Skeletal muscle cell (primary cell): ENCODE data around the gene IMPACT.
A peak's percentile ranks its signal among the peaks of the same experiment; 100 is the strongest.

Source experiments
- DNase-seq: peaks from one replicate; pipeline ENCODE4 v3.0.0-alpha.2; 2010; ENCODE audit warnings: low read depth
- H3K4me3 ChIP-seq: 2 replicates; pipeline ENCODE4 v1.5.1; 2011; ENCODE audit warnings: low read depth, mild to moderate bottlenecking, control low read depth, low read length, moderate library complexity

The IMPACT gene

DNA sequence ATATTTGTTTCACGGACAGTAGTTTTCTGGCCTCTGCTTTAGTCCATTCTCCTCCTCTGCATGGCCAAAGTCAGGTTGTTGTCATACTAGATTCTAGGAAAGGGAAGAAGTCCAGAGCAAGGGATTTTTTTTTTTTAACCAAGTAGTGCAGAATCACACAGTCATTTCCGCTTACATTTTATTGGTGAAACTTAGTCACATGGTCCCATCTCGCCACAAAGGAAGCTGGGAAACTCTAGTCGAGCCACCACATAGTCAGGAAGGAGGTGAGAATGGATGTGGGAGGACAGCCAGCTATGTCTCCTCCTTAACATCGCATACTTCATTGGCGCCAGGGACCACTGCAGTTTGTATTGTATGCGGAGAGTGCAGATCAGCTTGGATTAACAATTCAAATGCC is 44.3 kb downstream of the IMPACT start:
- DNase-seq: no peak

DNA sequence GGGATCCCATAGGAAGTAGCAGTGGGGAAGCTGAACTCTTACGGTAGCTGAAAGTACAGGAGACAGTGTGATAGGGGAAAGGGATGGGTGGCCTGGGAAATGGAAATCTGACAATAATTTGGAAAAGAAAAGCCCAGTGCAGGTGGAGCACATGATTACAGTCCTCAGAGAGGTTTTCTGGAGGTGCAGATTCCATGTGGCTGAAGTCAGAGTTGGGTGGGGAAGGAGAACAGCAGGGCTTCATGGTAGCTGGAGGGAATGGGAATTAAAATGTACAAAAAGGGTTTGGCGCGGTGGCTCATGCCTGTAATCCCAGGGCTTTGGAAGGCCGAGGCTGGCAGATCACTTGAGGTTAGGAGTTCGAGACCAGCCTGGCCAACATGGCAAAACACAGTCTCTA is 46.1 kb downstream of the IMPACT start:
- no peak overlapping the region for H3K4me3 ChIP-seq
- DNase-seq: no peak

More for the DNA sequence above, 44.3 kb downstream of the IMPACT start:
- no peak overlapping the region for H3K4me3 ChIP-seq

- DNase-seq: no peak
- H3K4me3 ChIP-seq: no peak overlapping the region
These were observed 47.9 kb downstream of the IMPACT start for GRCh38 chr18:24474406-24474805.

GRCh38 chr18:24475926-24476589 is 49.6 kb downstream of the IMPACT start:
- H3K4me3 ChIP-seq: no peak overlapping the region
- DNase-seq: no peak

DNA sequence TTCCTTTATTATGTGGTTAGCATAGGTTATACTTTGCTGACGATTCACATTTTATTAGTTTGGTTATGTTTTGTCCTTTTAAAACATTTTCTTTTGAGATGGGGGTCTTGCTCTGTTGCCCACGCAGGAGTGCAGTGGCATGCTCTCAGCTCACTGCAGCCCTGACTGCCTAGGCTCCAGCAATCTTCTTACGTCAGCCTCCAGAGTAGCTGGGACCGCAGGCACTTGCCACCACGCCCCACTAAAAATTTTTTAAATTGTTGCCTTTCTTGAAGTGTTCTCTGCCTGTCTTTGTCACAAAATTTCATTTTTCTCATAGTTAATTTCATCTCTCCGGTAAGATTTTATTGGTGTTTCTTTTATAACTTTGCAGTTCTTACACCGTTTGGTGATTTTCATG is 52.9 kb downstream of the IMPACT start:
- no peak overlapping the region for H3K4me3 ChIP-seq
- no peak for DNase-seq

DNA sequence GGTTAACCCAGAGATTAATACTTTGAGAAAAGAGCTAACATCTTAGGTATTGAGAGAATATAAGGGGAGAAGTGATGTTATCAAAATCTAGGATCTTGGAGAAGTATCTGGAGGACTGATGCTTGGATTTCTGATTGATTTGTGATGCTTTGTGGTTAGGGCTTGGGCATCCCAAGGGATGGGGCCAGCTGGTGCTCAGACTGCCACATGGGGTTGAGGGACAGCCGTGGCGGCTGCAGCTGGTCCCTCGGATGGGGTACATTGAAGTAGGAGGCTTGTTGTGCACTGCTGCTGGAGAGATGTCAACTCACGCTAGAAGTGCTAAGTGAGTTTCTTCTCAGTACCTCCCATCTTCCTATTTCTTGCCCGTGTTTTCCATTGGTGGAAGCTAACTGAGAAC is 56.4 kb downstream of the IMPACT start:
- no peak overlapping the region for H3K4me3 ChIP-seq
- DNase-seq: no peak

- no peak for DNase-seq
These were observed 59.2 kb downstream of the IMPACT start for GRCh38 chr18:24485681-24486080.

DNA sequence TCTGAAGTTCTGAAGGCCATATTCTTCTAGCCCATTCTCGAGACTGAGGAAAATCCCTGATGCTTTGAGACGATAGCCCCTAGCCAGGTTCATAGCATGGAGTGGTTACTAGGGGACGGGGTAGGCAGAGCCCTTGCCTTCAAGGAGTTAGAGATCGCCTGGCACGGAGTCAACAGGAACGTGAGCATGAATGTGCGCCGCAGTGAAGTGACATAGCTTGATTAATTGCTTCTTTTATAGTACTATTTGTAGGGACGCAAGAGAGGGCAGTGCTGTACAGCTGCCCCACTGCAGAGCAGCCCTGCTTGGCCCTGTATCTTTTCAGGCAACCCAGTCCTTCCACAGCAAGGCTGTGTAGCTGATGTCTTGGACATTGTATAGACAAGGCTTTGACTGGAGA is 60.2 kb downstream of the IMPACT start:
- DNase-seq: no peak

More at GRCh38 chr18:24485681-24486080, 59.2 kb downstream of the IMPACT start:
- no peak overlapping the region for H3K4me3 ChIP-seq

GRCh38 chr18:24488824-24489493 is 62.5 kb downstream of the IMPACT start:
- H3K4me3 ChIP-seq: no peak overlapping the region
- no peak for DNase-seq

More for the DNA sequence above, 60.2 kb downstream of the IMPACT start:
- no peak overlapping the region for H3K4me3 ChIP-seq

DNA sequence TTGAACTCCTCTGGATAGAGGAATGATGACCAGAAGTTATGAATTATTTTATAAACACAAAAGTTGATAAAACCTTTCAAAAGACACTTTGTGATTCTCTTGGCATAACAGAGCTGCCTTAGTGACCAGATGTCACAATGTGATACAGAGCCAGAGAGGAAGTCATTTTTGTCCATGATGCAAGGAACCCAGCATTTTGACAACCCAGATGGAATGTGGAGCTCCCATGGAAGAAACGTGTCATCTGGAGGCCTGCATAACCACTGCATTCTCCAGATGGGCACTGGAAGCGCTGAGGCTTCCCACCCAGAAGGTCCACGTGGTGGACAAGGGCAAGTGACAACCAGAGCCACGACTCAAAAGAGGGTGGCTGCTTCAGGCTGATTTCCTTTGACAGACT is 64.1 kb downstream of the IMPACT start:
- no peak overlapping the region for H3K4me3 ChIP-seq
- no peak for DNase-seq

- H3K4me3 ChIP-seq: no peak overlapping the region
- no peak for DNase-seq
These were observed 65.7 kb downstream of the IMPACT start for GRCh38 chr18:24491927-24492834.

DNA sequence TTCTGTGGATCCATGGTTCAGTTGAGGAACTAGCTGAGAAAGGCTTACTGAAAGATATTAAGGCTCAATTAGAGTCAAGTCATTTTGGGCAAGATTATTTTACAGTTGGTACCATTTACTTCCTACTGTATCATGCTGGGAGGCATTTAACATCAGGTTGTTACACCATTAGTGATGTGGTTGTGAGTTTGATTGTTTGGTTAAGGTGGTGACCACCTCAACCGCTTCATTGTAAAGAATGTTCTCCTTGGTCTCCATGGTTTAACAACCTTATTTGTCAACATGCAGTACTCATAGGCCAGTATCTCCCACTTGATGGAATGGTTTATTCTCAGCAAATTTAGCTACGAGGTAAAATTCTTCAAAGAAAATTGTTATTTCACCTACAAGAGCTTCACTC is 68.1 kb downstream of the IMPACT start:
- no peak overlapping the region for H3K4me3 ChIP-seq
- DNase-seq: no peak

DNA sequence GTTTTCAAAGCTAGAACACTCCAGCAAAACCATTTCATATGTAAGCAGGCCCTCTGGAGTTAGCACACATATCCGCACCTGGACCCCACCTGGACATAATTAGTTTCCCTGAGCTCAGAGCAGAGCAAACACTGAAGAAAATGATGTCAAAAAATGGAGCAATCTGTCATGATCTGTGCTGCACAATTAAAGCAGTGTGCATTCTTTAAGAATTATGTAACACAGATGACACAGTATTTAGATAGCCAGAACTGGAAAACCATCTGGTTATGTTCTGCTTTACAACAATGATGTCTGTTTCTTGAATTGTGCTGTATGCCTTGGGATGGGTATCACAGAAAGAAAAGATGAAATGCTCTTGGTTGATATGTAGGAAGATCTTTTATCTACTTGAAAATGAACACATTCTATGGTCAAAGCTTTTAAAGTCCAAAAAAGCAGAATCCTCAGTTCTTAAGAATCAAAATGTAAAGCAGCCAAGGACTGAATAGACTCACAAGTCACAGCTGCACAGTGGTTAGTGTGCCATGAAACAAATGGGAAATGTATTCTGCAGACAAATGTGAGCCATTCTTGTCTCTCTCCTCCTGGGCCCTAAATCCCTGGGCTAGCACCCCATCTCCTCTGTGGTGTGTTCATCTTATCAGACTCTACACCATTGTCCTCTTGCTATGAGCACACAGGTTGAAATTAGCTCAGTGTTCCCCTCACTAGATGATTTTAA is 70.7 kb downstream of the IMPACT start:
- DNase-seq: peak; percentile 23
- no peak overlapping the region for H3K4me3 ChIP-seq

GRCh38 chr18:24499814-24500213 is 73.3 kb downstream of the IMPACT start:
- no peak for DNase-seq
- no peak overlapping the region for H3K4me3 ChIP-seq

GRCh38 chr18:24500217-24500616 is 73.7 kb downstream of the IMPACT start:
- no peak overlapping the region for H3K4me3 ChIP-seq
- DNase-seq: no peak

GRCh38 chr18:24500766-24501165 is 74.3 kb downstream of the IMPACT start:
- no peak overlapping the region for H3K4me3 ChIP-seq
- no peak for DNase-seq

DNA sequence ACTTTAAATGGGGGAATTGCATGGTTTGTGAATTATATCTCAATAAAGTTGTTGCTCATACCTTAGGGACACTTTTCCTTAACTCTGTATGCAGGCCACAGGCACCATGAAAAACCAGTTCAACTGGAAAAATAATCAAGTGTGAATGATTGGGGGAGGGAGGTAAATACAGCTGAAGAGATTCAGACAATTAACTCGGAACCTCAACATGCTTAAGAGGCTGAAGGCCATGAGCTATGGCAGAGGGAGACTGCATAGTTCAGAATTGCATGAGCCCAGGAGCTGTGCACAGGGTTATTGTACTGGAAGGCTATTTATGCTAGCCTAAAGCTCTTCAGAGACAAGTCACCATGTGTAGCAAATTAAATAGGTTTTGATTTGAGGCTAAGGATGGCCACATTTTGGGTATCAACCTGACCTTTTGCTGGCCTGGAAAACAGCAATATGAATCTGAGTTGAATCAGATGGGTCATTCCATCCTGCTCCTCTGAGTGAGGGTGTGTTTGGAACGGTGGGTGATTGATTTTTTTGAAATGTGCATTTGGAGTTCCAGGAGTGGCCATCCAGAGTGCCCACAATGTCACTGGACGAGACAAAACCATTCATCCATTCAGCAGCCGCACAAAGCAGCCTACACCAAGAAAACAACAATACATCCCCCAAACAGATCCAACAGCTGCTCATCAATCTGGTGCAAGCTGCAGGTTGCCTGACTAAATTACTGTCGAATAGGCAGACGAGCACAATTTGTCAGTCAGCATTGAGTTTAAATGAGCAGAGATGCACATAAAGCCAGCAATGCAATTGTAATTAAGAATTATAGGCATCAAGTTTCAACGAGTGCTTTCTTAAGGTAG is 76.4 kb downstream of the IMPACT start:
- H3K4me3 ChIP-seq: no peak overlapping the region
- DNase-seq: no peak
